WTC11 (cell line): ENCODE results near the gene PMM1. TPM values are rescaled to one million over a fixed set of nuclear protein-coding genes. Genes with fewer than 3 reads are reported as not detected.

ENCODE experiments used
- ATAC-seq: fragments of 200-7000 bp; cut with Tn5 transposase; 2 replicates; pipeline ENCODE4 v1.10.0; 2021; ENCODE audit warnings: mild to moderate bottlenecking, moderate library complexity
- CTCF ChIA-PET: fragments of 300-600 bp; sonication (Branson Sonifier 250); formaldehyde crosslinking; loops from one replicate; lab custom pipeline; 2021; ENCODE audit warnings: antibody characterized with exemption; lab: Charles Lee
- POLR2A ChIA-PET: fragments of 350-600 bp; sonication (Branson Sonifier 250); formaldehyde crosslinking; loops from one replicate; lab custom pipeline; 2021; ENCODE audit warnings: antibody characterized with exemption; lab: Charles Lee
- DNase-seq: peaks from one replicate; pipeline ENCODE4 v3.0.0; 2021; ENCODE audit warnings: low spot score
- H3K27ac Mint-ChIP-seq: 2 replicates; pipeline ENCODE4 v1.8.0; 2021; ENCODE audit warnings: mixed read lengths
- H3K27me3 Mint-ChIP-seq: 2 replicates; pipeline ENCODE4 v1.8.0; 2021; ENCODE audit warnings: low read depth, mild to moderate bottlenecking, moderate library complexity, mixed read lengths
- H3K36me3 Mint-ChIP-seq: 2 replicates; pipeline ENCODE4 v1.8.0; 2021; ENCODE audit warnings: mixed read lengths
- H3K4me1 Mint-ChIP-seq: 2 replicates; pipeline ENCODE4 v1.8.0; 2022; ENCODE audit warnings: mixed read lengths
- H3K4me3 Mint-ChIP-seq: 2 replicates; pipeline ENCODE4 v1.8.0; 2021; ENCODE audit warnings: mild to moderate bottlenecking, moderate library complexity, mixed read lengths
- H3K9me3 Mint-ChIP-seq: 2 replicates; pipeline ENCODE4 v1.8.0; 2021; ENCODE audit warnings: mixed read lengths
- GRHL2 ChIP-seq: fragments of 250-450 bp; sonication (Bioruptor Pico); IDR thresholded peaks from 2 replicates; pipeline ENCODE4 v1.8.0; 2022; ENCODE audit warnings: mild to moderate bottlenecking, moderate library complexity; ENCODE audit not compliant: insufficient replicate concordance, severe bottlenecking
- JAZF1 ChIP-seq: fragments of 250-450 bp; sonication (Bioruptor Pico); IDR thresholded peaks from 2 replicates; pipeline ENCODE4 v1.9.0; 2021; ENCODE audit warnings: moderate library complexity, mild to moderate bottlenecking, inconsistent platforms
- NFE2L1 ChIP-seq: sonication (generic); formaldehyde crosslinking; IDR thresholded peaks from 2 replicates; pipeline ENCODE4 v1.8.1; 2023; ENCODE audit warnings: missing genetic modification reagents
- NFYB ChIP-seq: sonication (generic); formaldehyde crosslinking; conservative IDR thresholded peaks from 2 replicates; pipeline ENCODE4 v1.8.0; 2022; ENCODE audit warnings: low read depth, missing genetic modification reagents
- NR2C2 ChIP-seq: sonication (generic); formaldehyde crosslinking; IDR thresholded peaks from 2 replicates; pipeline ENCODE4 v1.8.0; 2022; ENCODE audit warnings: mild to moderate bottlenecking, missing genetic modification reagents
- OVOL2 ChIP-seq: fragments of 250-450 bp; sonication (Bioruptor Pico); IDR thresholded peaks from 2 replicates; pipeline ENCODE4 v1.9.0; 2021; ENCODE audit warnings: mild to moderate bottlenecking, borderline replicate concordance
- PRRX2 ChIP-seq: fragments of 250-450 bp; sonication (Bioruptor Pico); IDR thresholded peaks from 2 replicates; pipeline ENCODE4 v1.8.0; 2021; ENCODE audit warnings: mild to moderate bottlenecking
- SMAD3 ChIP-seq: sonication (generic); formaldehyde crosslinking; IDR thresholded peaks from 2 replicates; pipeline ENCODE4 v1.8.0; 2022; ENCODE audit warnings: missing genetic modification reagents, mild to moderate bottlenecking, borderline replicate concordance
- SP1 ChIP-seq: sonication (generic); formaldehyde crosslinking; conservative IDR thresholded peaks from 2 replicates; pipeline ENCODE4 v1.8.1; 2022; ENCODE audit warnings: missing genetic modification reagents
- ZNF317 ChIP-seq: sonication (generic); formaldehyde crosslinking; IDR thresholded peaks from 2 replicates; pipeline ENCODE4 v1.8.1; 2023; ENCODE audit warnings: low read depth, mild to moderate bottlenecking, moderate library complexity, missing genetic modification reagents, borderline replicate concordance
- ZNF396 ChIP-seq: fragments of 250-450 bp; sonication (Bioruptor Pico); IDR thresholded peaks from 2 replicates; pipeline ENCODE4 v1.8.0; 2021; ENCODE audit warnings: mild to moderate bottlenecking, moderate library complexity, borderline replicate concordance
- total RNA-seq: library from RNA; stranded (reverse); gene quantifications from 3 replicates; pipeline ENCODE4 v1.2.3, GENCODE V29; 2021
- TF ChIP-seq, protein P1 (sequence below): sonication (generic); formaldehyde crosslinking; conservative IDR thresholded peaks from 2 replicates; pipeline ENCODE4 v1.8.1; 2023; ENCODE audit warnings: mild to moderate bottlenecking, low read depth, missing genetic modification reagents, moderate library complexity
- TF ChIP-seq, protein P2 (sequence below): sonication (generic); formaldehyde crosslinking; IDR thresholded peaks from 2 replicates; pipeline ENCODE4 v1.8.1; 2022; ENCODE audit warnings: missing genetic modification reagents, borderline replicate concordance
- TF ChIP-seq, protein P3 (sequence below): sonication (generic); formaldehyde crosslinking; IDR thresholded peaks from 2 replicates; pipeline ENCODE4 v1.8.1; 2022; ENCODE audit warnings: mild to moderate bottlenecking, missing genetic modification reagents, moderate library complexity, borderline replicate concordance
- TF ChIP-seq, protein P4 (sequence below): fragments of 250-450 bp; sonication (Bioruptor Pico); IDR thresholded peaks from 2 replicates; pipeline ENCODE4 v1.9.0; 2021; ENCODE audit warnings: moderate library complexity, mild to moderate bottlenecking, inconsistent platforms, borderline replicate concordance
- TF ChIP-seq, protein P5 (sequence below): fragments of 250-450 bp; sonication (Bioruptor Pico); conservative IDR thresholded peaks from 2 replicates; pipeline ENCODE4 v1.9.0; 2021; ENCODE audit warnings: mild to moderate bottlenecking

Gene PMM1
- total RNA-seq, 1 experiment from 2014 or later = 15.7 TPM

DNA sequence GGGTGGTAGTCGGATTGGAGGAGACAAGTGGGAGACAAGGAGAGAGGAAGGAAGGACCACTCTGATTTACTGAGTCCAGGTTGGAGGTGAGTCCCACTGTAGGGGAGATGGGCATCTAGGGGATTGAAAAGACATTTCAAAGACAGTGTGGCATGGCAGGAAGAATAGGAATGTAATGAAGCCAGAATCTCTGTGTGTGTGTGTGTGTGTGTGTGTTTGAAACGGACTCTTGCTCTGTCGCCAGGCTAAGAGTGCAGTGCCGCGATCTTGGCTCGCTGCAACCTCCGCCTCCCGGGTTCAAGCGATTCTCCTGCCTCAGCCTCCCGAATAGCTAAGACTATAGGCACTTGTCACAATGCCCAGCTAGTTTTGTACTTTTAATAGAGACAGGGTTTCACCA, 33.1 kb downstream of the PMM1 start (continued):
- TF ChIP-seq, protein P1, sequence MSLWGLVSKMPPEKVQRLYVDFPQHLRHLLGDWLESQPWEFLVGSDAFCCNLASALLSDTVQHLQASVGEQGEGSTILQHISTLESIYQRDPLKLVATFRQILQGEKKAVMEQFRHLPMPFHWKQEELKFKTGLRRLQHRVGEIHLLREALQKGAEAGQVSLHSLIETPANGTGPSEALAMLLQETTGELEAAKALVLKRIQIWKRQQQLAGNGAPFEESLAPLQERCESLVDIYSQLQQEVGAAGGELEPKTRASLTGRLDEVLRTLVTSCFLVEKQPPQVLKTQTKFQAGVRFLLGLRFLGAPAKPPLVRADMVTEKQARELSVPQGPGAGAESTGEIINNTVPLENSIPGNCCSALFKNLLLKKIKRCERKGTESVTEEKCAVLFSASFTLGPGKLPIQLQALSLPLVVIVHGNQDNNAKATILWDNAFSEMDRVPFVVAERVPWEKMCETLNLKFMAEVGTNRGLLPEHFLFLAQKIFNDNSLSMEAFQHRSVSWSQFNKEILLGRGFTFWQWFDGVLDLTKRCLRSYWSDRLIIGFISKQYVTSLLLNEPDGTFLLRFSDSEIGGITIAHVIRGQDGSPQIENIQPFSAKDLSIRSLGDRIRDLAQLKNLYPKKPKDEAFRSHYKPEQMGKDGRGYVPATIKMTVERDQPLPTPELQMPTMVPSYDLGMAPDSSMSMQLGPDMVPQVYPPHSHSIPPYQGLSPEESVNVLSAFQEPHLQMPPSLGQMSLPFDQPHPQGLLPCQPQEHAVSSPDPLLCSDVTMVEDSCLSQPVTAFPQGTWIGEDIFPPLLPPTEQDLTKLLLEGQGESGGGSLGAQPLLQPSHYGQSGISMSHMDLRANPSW (CRISPR knock-in tag) = no peak
- TF ChIP-seq PRRX2 (no peak), NFE2L1 (CRISPR knock-in tag) (no peak), ZNF317 (no peak), ZNF396 (CRISPR knock-in tag) (no peak), SMAD3 (no peak)

DNA sequence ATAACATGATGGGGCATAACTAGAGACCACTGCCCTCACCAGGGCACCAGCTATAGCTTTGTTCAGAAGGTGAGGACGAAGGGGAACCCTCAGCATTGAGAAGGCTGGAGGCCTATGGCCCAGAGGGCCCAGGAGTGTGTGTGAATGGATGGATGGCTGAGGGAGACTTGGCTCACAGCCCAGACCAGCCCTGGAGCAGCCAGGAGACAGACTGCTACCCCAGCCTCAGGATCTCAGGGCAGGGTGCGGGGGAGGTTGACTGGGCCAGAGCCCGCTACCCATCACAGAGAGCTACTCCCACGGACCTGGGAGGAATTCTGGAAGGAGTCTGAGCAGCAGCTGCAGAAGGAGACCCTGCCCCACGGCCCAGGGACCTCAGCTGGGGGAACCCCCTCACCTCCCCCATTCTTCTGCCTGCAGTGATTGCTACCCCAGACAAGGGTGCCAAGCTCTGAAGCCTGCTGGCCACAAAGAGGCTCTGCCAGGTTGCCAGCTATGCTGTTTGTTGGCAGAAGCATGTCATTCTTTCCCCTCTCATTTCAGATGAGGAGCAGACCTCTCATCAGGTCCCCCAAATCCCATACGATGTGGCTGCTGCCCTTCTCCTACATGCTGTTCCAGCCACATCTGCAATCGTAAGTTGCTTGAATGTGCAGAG, 34.2 kb downstream of the PMM1 start:
- no peak for ATAC-seq
- H3K36me3 Mint-ChIP-seq = no peaks in the 10 kb centered on the region
- DNase-seq = no peak
- TF ChIP-seq NFYB (CRISPR knock-in tag) = no peak
- no peak for TF ChIP-seq NR2C2
- TF ChIP-seq JAZF1 = no peak
- no peak for TF ChIP-seq GRHL2 (CRISPR knock-in tag)
- TF ChIP-seq, protein P2, sequence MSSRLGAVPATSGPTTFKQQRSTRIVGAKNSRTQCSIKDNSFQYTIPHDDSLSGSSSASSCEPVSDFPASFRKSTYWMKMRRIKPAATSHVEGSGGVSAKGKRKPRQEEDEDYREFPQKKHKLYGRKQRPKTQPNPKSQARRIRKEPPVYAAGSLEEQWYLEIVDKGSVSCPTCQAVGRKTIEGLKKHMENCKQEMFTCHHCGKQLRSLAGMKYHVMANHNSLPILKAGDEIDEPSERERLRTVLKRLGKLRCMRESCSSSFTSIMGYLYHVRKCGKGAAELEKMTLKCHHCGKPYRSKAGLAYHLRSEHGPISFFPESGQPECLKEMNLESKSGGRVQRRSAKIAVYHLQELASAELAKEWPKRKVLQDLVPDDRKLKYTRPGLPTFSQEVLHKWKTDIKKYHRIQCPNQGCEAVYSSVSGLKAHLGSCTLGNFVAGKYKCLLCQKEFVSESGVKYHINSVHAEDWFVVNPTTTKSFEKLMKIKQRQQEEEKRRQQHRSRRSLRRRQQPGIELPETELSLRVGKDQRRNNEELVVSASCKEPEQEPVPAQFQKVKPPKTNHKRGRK (CRISPR knock-in tag) = no peak
- no peak for TF ChIP-seq SP1 (CRISPR knock-in tag)
- no peak for TF ChIP-seq OVOL2 (CRISPR knock-in tag)
- TF ChIP-seq, protein P3, sequence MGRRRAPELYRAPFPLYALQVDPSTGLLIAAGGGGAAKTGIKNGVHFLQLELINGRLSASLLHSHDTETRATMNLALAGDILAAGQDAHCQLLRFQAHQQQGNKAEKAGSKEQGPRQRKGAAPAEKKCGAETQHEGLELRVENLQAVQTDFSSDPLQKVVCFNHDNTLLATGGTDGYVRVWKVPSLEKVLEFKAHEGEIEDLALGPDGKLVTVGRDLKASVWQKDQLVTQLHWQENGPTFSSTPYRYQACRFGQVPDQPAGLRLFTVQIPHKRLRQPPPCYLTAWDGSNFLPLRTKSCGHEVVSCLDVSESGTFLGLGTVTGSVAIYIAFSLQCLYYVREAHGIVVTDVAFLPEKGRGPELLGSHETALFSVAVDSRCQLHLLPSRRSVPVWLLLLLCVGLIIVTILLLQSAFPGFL (CRISPR knock-in tag) = no peak
- TF ChIP-seq, protein P4, sequence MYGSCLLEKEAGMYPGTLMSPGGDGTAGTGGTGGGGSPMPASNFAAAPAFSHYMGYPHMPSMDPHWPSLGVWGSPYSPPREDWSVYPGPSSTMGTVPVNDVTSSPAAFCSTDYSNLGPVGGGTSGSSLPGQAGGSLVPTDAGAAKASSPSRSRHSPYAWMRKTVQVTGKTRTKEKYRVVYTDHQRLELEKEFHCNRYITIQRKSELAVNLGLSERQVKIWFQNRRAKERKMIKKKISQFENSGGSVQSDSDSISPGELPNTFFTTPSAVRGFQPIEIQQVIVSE = no peak
- TF ChIP-seq, protein P5, sequence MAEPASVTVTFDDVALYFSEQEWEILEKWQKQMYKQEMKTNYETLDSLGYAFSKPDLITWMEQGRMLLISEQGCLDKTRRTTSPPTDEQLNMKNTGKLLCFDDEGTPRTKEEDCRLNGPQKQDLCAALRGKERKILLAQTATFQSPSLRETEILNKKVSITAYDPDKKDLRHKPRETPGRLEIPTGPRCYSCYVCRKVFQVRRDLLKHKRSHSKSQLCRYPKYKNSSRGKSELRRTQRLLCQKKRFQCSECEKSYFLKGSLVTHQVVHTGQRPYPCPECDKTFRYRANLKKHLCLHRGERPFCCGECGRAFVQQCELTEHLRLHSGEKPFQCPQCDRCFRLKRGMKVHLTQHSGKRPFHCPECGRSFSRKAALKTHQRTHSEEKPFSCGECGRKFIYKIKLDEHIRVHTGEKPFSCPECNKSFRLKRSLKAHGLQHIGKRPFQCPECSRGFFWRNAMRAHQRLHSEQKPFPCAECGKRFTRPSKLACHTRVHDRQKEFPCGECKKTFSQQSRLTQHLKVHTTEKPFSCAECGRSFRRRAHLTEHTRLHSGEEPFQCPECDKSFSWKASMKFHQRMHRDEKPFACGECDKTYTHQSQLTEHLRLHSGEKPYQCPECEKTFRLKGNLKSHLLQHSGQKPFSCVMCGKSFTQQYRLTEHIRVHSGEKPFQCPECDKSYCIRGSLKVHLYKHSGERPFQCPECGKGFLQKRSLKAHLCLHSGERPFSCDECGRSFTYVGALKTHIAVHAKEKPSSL (CRISPR knock-in tag) = no peak
- no peak overlapping the region for H3K4me3 Mint-ChIP-seq
- H3K4me1 Mint-ChIP-seq = peaks cover 15% of the 10 kb centered on the region
- no peaks in the 10 kb centered on the region for H3K9me3 Mint-ChIP-seq
- no peak overlapping the region for H3K27ac Mint-ChIP-seq
- CTCF ChIA-PET = interaction anchor here (1.1 to 3.5 kb wide), 2 partner anchors 21 to 152 kb away, joined by 3 to 8 read pairs; no protein-coding TSS in a partner anchor
- H3K27me3 Mint-ChIP-seq = no peaks in the 10 kb centered on the region
- POLR2A ChIA-PET = no interaction called here
